GM19043 (cell line): Measurements from ENCODE around the gene SYT17.

ENCODE experiments used
- ATAC-seq: cut with Tn5 transposase; IDR thresholded peaks from one replicate; pipeline ENCODE4 v1.9.1; 2021; ENCODE audit warnings: low read depth; ENCODE audit not compliant: unreplicated experiment

SYT17 gene

GRCh38 chr16:19291475-19291874, 123.4 kb downstream of the SYT17 start:
- no peak for ATAC-seq

- ATAC-seq: no peak
These were observed 124.1 kb downstream of the SYT17 start for GRCh38 chr16:19292186-19292585.

- peak; percentile 81 for ATAC-seq
These were observed 126.2 kb downstream of the SYT17 start for GRCh38 chr16:19294156-19294649.

- no peak for ATAC-seq
These were observed 127.4 kb downstream of the SYT17 start for GRCh38 chr16:19295393-19295792.

- no peak for ATAC-seq
These were observed 129.4 kb downstream of the SYT17 start for GRCh38 chr16:19297454-19297853.

GRCh38 chr16:19299565-19299964, 131.5 kb downstream of the SYT17 start:
- ATAC-seq: no peak

GRCh38 chr16:19301931-19302330, 133.9 kb downstream of the SYT17 start:
- no peak for ATAC-seq

GRCh38 chr16:19304750-19305149, 136.7 kb downstream of the SYT17 start:
- ATAC-seq: no peak

- ATAC-seq: no peak
These were observed 137.4 kb downstream of the SYT17 start for GRCh38 chr16:19305443-19305842.

GRCh38 chr16:19307587-19308241, 139.7 kb downstream of the SYT17 start:
- ATAC-seq: no peak

- no peak for ATAC-seq
These were observed 140.4 kb downstream of the SYT17 start for GRCh38 chr16:19308392-19308791.

- no peak for ATAC-seq
These were observed 141.1 kb downstream of the SYT17 start for GRCh38 chr16:19309178-19309577.

GRCh38 chr16:19314718-19315425, 146.8 kb downstream of the SYT17 start:
- no peak for ATAC-seq

GRCh38 chr16:19315889-19316433, 147.9 kb downstream of the SYT17 start:
- ATAC-seq: no peak

GRCh38 chr16:19316846-19317245, 148.8 kb downstream of the SYT17 start:
- no peak for ATAC-seq
